ENCODE measurements around the gene EIF3M. TPM values are rescaled to one million over a fixed set of nuclear protein-coding genes. Genes with fewer than 3 reads are reported as not detected.

EIF3M gene
- total and polyA plus RNA-seq, 7 donors: 135 to 435 (median 197) TPM

- Histone ChIP-seq H3K27ac (no peak overlapping the region), H3K4me1 (no peaks in the 10 kb centered on the region), H3K4me3 (no peak overlapping the region), H3K27me3 (ENCODE audit: insufficient read depth in 3 of 3, low read length in 2 of 3) (peaks cover 0 to 18% (median 2%) of the 10 kb centered on the region in 3 donors), H3K9me3 (no peaks in the 10 kb centered on the region), H3K36me3 (ENCODE audit: insufficient read depth in 1 of 2, low read depth in 1 of 2) (no peaks in the 10 kb centered on the region)
- TF ChIP-seq, protein P1, sequence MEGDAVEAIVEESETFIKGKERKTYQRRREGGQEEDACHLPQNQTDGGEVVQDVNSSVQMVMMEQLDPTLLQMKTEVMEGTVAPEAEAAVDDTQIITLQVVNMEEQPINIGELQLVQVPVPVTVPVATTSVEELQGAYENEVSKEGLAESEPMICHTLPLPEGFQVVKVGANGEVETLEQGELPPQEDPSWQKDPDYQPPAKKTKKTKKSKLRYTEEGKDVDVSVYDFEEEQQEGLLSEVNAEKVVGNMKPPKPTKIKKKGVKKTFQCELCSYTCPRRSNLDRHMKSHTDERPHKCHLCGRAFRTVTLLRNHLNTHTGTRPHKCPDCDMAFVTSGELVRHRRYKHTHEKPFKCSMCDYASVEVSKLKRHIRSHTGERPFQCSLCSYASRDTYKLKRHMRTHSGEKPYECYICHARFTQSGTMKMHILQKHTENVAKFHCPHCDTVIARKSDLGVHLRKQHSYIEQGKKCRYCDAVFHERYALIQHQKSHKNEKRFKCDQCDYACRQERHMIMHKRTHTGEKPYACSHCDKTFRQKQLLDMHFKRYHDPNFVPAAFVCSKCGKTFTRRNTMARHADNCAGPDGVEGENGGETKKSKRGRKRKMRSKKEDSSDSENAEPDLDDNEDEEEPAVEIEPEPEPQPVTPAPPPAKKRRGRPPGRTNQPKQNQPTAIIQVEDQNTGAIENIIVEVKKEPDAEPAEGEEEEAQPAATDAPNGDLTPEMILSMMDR (IDR thresholded peaks at IDR 0.05): no peak
- DNase-seq (no peak), ATAC-seq (no peak)
- WGBS, 3 donors: 77 to 82% (median 77%) methylated on average over 4 of the region's 4 CpGs
- intact Hi-C loops (cut with DNase I): no loop called here
These were observed 9.2 kb upstream of the EIF3M start for GRCh38 chr11:32574421-32574820.

DNA sequence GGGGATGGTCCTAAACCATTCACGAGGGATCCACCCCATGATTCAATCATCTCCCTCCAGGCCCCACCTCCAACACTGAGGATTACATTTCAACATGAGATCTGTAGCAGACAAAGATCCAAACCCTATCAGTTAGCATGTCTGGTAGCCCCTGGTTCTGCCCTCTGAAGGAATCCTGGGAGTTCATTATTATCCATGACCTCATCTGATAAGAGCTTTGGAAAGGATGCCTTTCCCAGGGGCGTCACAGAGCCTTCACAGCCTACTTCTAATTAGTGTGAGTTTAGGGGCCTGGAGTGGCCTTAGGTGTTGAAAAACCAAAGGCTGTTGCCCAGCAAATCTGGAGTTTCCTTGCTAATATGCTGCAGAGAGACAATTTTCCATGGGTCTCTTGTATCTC, 8.6 kb upstream of the EIF3M start:
- 39 to 59% (median 52%) methylated on average over 2 of the region's 2 CpGs for WGBS, 3 donors

GRCh38 chr11:32576456-32576855, 7.2 kb upstream of the EIF3M start:
- TF ChIP-seq, protein P1 (IDR thresholded peaks at IDR 0.05): no peak
- no peaks in the 10 kb centered on the region for H3K4me1 ChIP-seq
- 77 to 90% (median 84%) methylated on average over 1 of the region's 1 CpG for WGBS, 3 donors
- H3K27ac ChIP-seq: no peak overlapping the region
- ATAC-seq: no peak
- no peak for DNase-seq
- intact Hi-C loops (cut with DNase I): no loop called here
- no peak overlapping the region for H3K4me3 ChIP-seq
- no peaks in the 10 kb centered on the region for H3K9me3 ChIP-seq
- no peaks in the 10 kb centered on the region for H3K36me3 ChIP-seq (ENCODE audit: insufficient read depth in 1 of 2, low read depth in 1 of 2)
- peaks cover 0 to 9% (median 2%) of the 10 kb centered on the region in 3 donors for H3K27me3 ChIP-seq (ENCODE audit: insufficient read depth in 3 of 3, low read length in 2 of 3)

More for the DNA sequence above, 8.6 kb upstream of the EIF3M start:
- Histone ChIP-seq H3K36me3 (ENCODE audit: insufficient read depth in 1 of 2, low read depth in 1 of 2) (no peaks in the 10 kb centered on the region), H3K27ac (no peak overlapping the region), H3K4me1 (no peaks in the 10 kb centered on the region), H3K4me3 (no peak overlapping the region), H3K27me3 (ENCODE audit: insufficient read depth in 3 of 3, low read length in 2 of 3) (peaks cover 0 to 18% (median 2%) of the 10 kb centered on the region in 3 donors), H3K9me3 (no peaks in the 10 kb centered on the region)
- DNase-seq: no peak
- TF ChIP-seq, protein P1 (IDR thresholded peaks at IDR 0.05): no peak
- no peak for ATAC-seq
- intact Hi-C loops (cut with DNase I): no loop called here

GRCh38 chr11:32580967-32581366, 2.7 kb upstream of the EIF3M start:
- DNase-seq (no peak), ATAC-seq (no peak)
- Histone ChIP-seq H3K4me1 (peaks cover 9% of the 10 kb centered on the region), H3K4me3 (no peak overlapping the region), H3K27ac (no peak overlapping the region), H3K27me3 (ENCODE audit: insufficient read depth in 3 of 3, low read length in 2 of 3) (no peaks in the 10 kb centered on the region), H3K36me3 (ENCODE audit: insufficient read depth in 1 of 2, low read depth in 1 of 2) (no peaks in the 10 kb centered on the region), H3K9me3 (no peaks in the 10 kb centered on the region)
- intact Hi-C loops (cut with DNase I): loop anchor here (5.0 to 10.0 kb wide), 2 partner anchors 314 to 1311 kb away; partner anchors contain the start of genes LMO2 (in 1 of the 2) and QSER1 (in 1 of the 2)
- TF ChIP-seq, protein P1 (IDR thresholded peaks at IDR 0.05): no peak
- 72 to 77% (median 75%) methylated on average over 2 of the region's 2 CpGs for WGBS, 3 donors

DNA sequence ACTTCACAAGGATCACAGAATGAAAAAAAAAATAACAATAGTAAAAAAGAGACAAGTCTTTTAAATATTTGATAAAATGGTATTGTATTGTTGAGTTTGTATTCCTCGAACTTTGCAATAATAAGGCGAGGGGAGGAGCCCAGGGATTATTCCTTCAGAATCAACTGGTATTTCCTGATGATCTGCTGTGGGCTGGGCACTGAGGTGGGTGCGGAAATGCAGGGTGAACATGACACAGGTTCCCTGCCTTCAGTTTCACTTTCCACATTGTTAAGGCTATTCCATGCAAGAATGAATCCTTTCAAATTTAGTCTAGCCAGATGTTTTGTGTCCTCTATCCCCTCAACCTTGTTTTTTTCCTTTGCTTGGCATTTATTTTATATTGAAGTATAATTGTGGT, 2.1 kb upstream of the EIF3M start:
- Histone ChIP-seq H3K36me3 (ENCODE audit: insufficient read depth in 1 of 2, low read depth in 1 of 2) (no peaks in the 10 kb centered on the region), H3K27me3 (ENCODE audit: insufficient read depth in 3 of 3, low read length in 2 of 3) (no peaks in the 10 kb centered on the region), H3K27ac (no peak overlapping the region), H3K9me3 (no peaks in the 10 kb centered on the region), H3K4me1 (peaks cover 15% of the 10 kb centered on the region), H3K4me3 (no peak overlapping the region)
- no peak for DNase-seq
- ATAC-seq: no peak
- 90 to 100% (median 91%) methylated on average over 3 of the region's 3 CpGs for WGBS, 3 donors
- TF ChIP-seq, protein P1 (IDR thresholded peaks at IDR 0.05): no peak
- intact Hi-C loops (cut with DNase I): loop anchor here (5.0 to 10.0 kb wide), 2 partner anchors 313 to 1311 kb away; partner anchors contain the start of genes LMO2 (in 1 of the 2) and QSER1 (in 1 of the 2)
